Endothelial cell of umbilical vein (primary cell): ENCODE data around the gene CST3. TPM values are rescaled to one million over a fixed set of nuclear protein-coding genes. Genes with fewer than 3 reads are reported as not detected.

Experiments used
- BruUV-seq: library from RNA; stranded (reverse); fragments of 400-500 nt; replicated peaks from 2 replicates; lab custom pipeline; 2021; lab: Mats Ljungman, UMichigan
- CTCF ChIA-PET: fragments of 300-600, 350-600 bp; sonication (Branson Sonifier 250); formaldehyde crosslinking; loops from one replicate; lab custom pipeline; 2021; ENCODE audit warnings: antibody characterized with exemption, inconsistent platforms; lab: Charles Lee
- POLR2A ChIA-PET: fragments of 300-600, 350-600 bp; sonication (Branson Sonifier 250); formaldehyde crosslinking; loops from one replicate; lab custom pipeline; 2021; ENCODE audit warnings: antibody characterized with exemption, inconsistent platforms; lab: Charles Lee
- DNase-seq: peaks from one replicate; pipeline ENCODE4 v3.0.0-alpha.2; 2011; ENCODE audit warnings: low read depth, low spot score
- FAIRE-seq: peaks from 2 replicates; lab custom pipeline; 2011; peaks lifted over from hg19 to GRCh38; lab: Jason Lieb, UNC
- H2AFZ ChIP-seq: 2 replicates; pipeline ENCODE4 v1.6.0; 2012; ENCODE audit warnings: low read depth, low read length, control low read depth, inconsistent platforms
- H3K27ac ChIP-seq: 2 replicates; pipeline ENCODE4 v1.5.1; 2011; ENCODE audit warnings: low read depth, mild to moderate bottlenecking, control low read depth, low read length, moderate library complexity; ENCODE audit not compliant: insufficient read depth
- H3K27me3 ChIP-seq, 2 experiments: 2 replicates each; pipeline versions ENCODE4 v1.6.0 to v1.6.1; 2011; ENCODE audit warnings: low read length in 2 of 2, mixed read lengths in 1 of 2; ENCODE audit not compliant: control insufficient read depth in 2 of 2, insufficient read depth in 2 of 2
- H3K36me3 ChIP-seq, 2 experiments: 2 replicates in 1 of 2; 3 replicates in 1 of 2; pipeline ENCODE4 v1.5.1; 2011; ENCODE audit warnings: low read length in 2 of 2, mild to moderate bottlenecking in 1 of 2, moderate library complexity in 1 of 2; ENCODE audit not compliant: control insufficient read depth in 2 of 2, insufficient read depth in 2 of 2; ENCODE audit errors: extremely low read depth in 1 of 2
- H3K4me1 ChIP-seq: 3 replicates; pipeline ENCODE4 v1.5.1; 2011; ENCODE audit warnings: mild to moderate bottlenecking, low read length; ENCODE audit not compliant: control insufficient read depth, insufficient read depth; ENCODE audit errors: extremely low read depth
- H3K4me2 ChIP-seq: 2 replicates; pipeline ENCODE4 v1.6.1; 2011; ENCODE audit warnings: low read length, control low read depth, mixed read lengths; ENCODE audit not compliant: insufficient read depth
- H3K4me3 ChIP-seq, 3 experiments: fragments of 200-600 bp in 1 of 3; sonication (generic), shearing (Covaris generic) in 1 of 3; replicated peaks in 1 of 3; 2 replicates each; pipeline ENCODE4 v1.5.1; 2011 to 2016; ENCODE audit warnings: control low read depth in 3 of 3, low read length in 3 of 3, mild to moderate bottlenecking in 2 of 3, inconsistent platforms in 1 of 3, low read depth in 1 of 3, moderate library complexity in 1 of 3; ENCODE audit not compliant: insufficient read depth in 1 of 3
- H3K79me2 ChIP-seq: 2 replicates; pipeline ENCODE4 v1.6.0; 2012; ENCODE audit warnings: low read length, inconsistent platforms; ENCODE audit not compliant: control insufficient read depth, insufficient read depth
- H3K9ac ChIP-seq: replicated peaks from 2 replicates; pipeline ENCODE3; 2011; ENCODE audit warnings: low read length, control low read depth; ENCODE audit not compliant: insufficient read depth; ENCODE audit errors: extremely low read depth
- H3K9me1 ChIP-seq: replicated peaks from 3 replicates; pipeline ENCODE4 v1.6.0; 2011; ENCODE audit warnings: mild to moderate bottlenecking, low read length; ENCODE audit not compliant: control insufficient read depth, insufficient read depth; ENCODE audit errors: extremely low read depth
- H3K9me3 ChIP-seq: replicated peaks from 2 replicates; pipeline ENCODE4 v1.5.1; 2012; ENCODE audit warnings: low read length, inconsistent platforms; ENCODE audit not compliant: control insufficient read depth, insufficient read depth
- H4K20me1 ChIP-seq: replicated peaks from 2 replicates; pipeline ENCODE3; 2011; ENCODE audit warnings: mild to moderate bottlenecking, low read length; ENCODE audit not compliant: control insufficient read depth, insufficient read depth; ENCODE audit errors: extremely low read depth
- CTCF ChIP-seq, 2 donors: IDR thresholded peaks; 1 replicate in 1 of 2; 2 replicates in 1 of 2; pipeline ENCODE4 v1.5.1; 2011; ENCODE audit warnings: low read length in 2 of 2, mild to moderate bottlenecking in 2 of 2, moderate library complexity in 2 of 2, control low read depth in 1 of 2, inconsistent platforms in 1 of 2, low read depth in 1 of 2; ENCODE audit not compliant: insufficient read depth in 1 of 2; ENCODE audit errors: extremely low read depth in 1 of 2
- EZH2 ChIP-seq: IDR thresholded peaks from 2 replicates; pipeline ENCODE4 v1.6.1; 2012; ENCODE audit warnings: borderline replicate concordance, low read depth, mild to moderate bottlenecking, moderate library complexity, low read length, inconsistent platforms; ENCODE audit not compliant: severe bottlenecking
- FOS ChIP-seq: IDR thresholded peaks from 2 replicates; pipeline ENCODE4 v1.6.1; 2011; ENCODE audit warnings: mild to moderate bottlenecking, low read length, moderate library complexity, borderline replicate concordance; ENCODE audit not compliant: insufficient read depth
- GATA2 ChIP-seq: IDR thresholded peaks from 2 replicates; pipeline ENCODE4 v1.7.0; 2011; ENCODE audit warnings: low read depth, mild to moderate bottlenecking, moderate library complexity, mixed read lengths, low read length; ENCODE audit not compliant: insufficient read length, insufficient read depth
- JUN ChIP-seq: IDR thresholded peaks from 2 replicates; pipeline ENCODE4 v1.6.1; 2011; ENCODE audit warnings: borderline replicate concordance, low read depth; ENCODE audit not compliant: insufficient read length, insufficient read depth
- MYC ChIP-seq: IDR thresholded peaks from one replicate; pipeline ENCODE4 v1.6.1; 2011; ENCODE audit warnings: mild to moderate bottlenecking, low read depth, low read length
- POLR2A ChIP-seq: IDR thresholded peaks from 2 replicates; pipeline ENCODE4 v1.6.1; 2012; ENCODE audit warnings: low read depth, mild to moderate bottlenecking, control low read depth, low read length
- POLR2AphosphoS5 ChIP-seq: IDR thresholded peaks from 2 replicates; pipeline ENCODE4 v1.6.1; 2012; ENCODE audit warnings: low read depth, mild to moderate bottlenecking, control low read depth, low read length, moderate library complexity; ENCODE audit not compliant: insufficient read depth
- dilution Hi-C: fragments of 300-500 bp; cut with MboI; formaldehyde crosslinking; loops from one replicate; pipeline ENCODE4 v1.15.0; 2019; ENCODE audit warnings: low sequenced_read_pairs; ENCODE audit not compliant: extremely low pct_ligation_motif_present
- intact Hi-C: fragments of 100-400 bp; cut with micrococcal nuclease; formaldehyde crosslinking; loops from one replicate; pipeline ENCODE4 v1.10.0; 2022
- polyA plus RNA-seq, 4 experiments: library from polyadenylated mRNA; depleted of rRNA in 3 of 4; stranded (reverse) in 3 of 4; unstranded in 1 of 4; fragments of >200 nt; gene quantifications; 2 replicates each; pipeline versions ENCODE4 v1.2.1 to v1.2.3, GENCODE V29; 2011 to 2012; ENCODE audit warnings: missing spikeins in 1 of 4
- total RNA-seq: library from RNA; stranded (reverse); gene quantifications from 2 replicates; pipeline ENCODE4 v1.2.3, GENCODE V29; 2021
- TF ChIP-seq, protein P1 (sequence below): IDR thresholded peaks from 2 replicates; pipeline ENCODE4 v1.6.1; 2011; ENCODE audit not compliant: insufficient read depth, insufficient read length

Gene CST3
- total and polyA plus RNA-seq, 2 donors (not counting 3 experiments of a cell fraction or from before 2014, with no cell fraction given) = 251 to 479 TPM

DNA sequence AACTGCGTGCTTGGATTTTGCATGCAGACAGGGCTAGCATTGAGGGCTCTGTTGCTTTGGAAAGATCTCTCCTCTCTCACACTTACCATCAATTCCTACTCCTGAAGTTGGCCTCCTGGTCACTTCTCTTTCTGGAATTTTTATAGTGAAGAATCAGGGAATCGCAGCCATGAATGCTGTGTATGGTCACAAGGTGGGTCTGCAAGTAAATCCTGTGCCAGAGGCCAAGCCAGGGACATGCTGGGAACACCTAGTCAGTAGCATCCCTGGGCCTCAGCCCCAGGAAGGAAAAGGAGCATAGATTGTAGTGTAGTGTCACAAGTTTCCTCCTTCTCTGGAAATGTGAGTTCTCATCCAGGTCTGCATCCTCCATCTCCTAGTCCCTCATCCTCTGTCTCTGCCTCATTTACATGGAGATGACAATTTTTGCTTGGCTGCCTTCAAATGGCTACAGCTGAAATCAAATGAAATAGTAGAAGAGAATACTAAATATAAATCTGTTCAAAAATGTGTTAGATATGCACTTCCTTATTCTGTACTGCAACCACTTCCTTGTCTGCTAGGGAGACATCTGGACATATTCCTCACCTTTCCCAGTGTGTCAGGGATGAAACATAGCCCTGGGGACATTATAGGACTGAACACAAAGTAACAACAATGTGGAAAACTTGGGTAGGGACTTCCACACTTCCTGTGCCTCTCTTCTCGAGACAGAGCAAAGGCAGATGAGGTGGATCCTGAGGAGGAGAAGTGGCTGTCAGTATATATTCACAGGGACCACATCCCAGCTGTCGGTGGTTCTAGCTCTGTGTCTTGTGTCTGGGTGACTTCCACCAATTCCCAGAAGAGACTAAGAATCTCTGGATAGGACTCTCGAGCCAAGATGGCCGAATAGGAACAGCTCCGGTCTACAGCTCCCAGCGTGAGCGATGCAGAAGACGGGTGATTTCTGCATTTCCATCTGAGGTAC is 49.0 kb downstream of the CST3 start:
- dilution Hi-C loops (no loop called here), intact Hi-C loops (no loop called here)
- POLR2A ChIA-PET = no interaction called here
- BruUV-seq = no TSS peak
- Histone ChIP-seq H3K9me3 (no peaks in the 10 kb centered on the region), H2AFZ (no peak overlapping the region), H3K27ac (no peak overlapping the region), H4K20me1 (no peaks in the 10 kb centered on the region), H3K27me3 (no peaks in the 10 kb centered on the region), H3K4me1 (no peaks in the 10 kb centered on the region), H3K4me3 (no peak overlapping the region), H3K9me1 (no peaks in the 10 kb centered on the region), H3K79me2 (no peaks in the 10 kb centered on the region), H3K9ac (no peak overlapping the region), H3K36me3 (no peaks in the 10 kb centered on the region), H3K4me2 (no peak overlapping the region)
- FAIRE-seq (no peak), DNase-seq (no peak)
- CTCF ChIA-PET = no interaction called here
- TF ChIP-seq, protein P1, sequence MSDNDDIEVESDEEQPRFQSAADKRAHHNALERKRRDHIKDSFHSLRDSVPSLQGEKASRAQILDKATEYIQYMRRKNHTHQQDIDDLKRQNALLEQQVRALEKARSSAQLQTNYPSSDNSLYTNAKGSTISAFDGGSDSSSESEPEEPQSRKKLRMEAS = no peak
- no peak for TF ChIP-seq POLR2A
- TF ChIP-seq POLR2AphosphoS5 = no peak
- no peak for TF ChIP-seq MYC
- no peak for TF ChIP-seq FOS
- TF ChIP-seq JUN = no peak
- TF ChIP-seq GATA2 = no peak
- TF ChIP-seq CTCF (IDR thresholded peaks at IDR 0.05; ENCODE audit: extremely low read depth in 1 of 2, insufficient read depth in 1 of 2, low read depth in 1 of 2, low read length in 2 of 2) = no peak
- no peak for TF ChIP-seq EZH2
